ENCODE results near the gene ATP1B3. TPM values are rescaled to one million over a fixed set of nuclear protein-coding genes. Genes with fewer than 3 reads are reported as not detected.
"Not testable (repeated sequence)": the region's sequence is repeated elsewhere in the genome, so short reads cannot be mapped to it uniquely, and the experiment has no call there.

ATP1B3 gene
- total RNA-seq, result 100 to 1,000 TPM; 397 to 503 TPM
- long read RNA-seq, transcript ATP1B3-201 (7 exons, 1,811 nt), result major isoform, 677 of 711 reads
- long read RNA-seq, partial matches to known transcripts, result 8 of 711 reads
- long read RNA-seq, other reads (novel, unspliced or antisense), result 26 of 711 reads

DNA sequence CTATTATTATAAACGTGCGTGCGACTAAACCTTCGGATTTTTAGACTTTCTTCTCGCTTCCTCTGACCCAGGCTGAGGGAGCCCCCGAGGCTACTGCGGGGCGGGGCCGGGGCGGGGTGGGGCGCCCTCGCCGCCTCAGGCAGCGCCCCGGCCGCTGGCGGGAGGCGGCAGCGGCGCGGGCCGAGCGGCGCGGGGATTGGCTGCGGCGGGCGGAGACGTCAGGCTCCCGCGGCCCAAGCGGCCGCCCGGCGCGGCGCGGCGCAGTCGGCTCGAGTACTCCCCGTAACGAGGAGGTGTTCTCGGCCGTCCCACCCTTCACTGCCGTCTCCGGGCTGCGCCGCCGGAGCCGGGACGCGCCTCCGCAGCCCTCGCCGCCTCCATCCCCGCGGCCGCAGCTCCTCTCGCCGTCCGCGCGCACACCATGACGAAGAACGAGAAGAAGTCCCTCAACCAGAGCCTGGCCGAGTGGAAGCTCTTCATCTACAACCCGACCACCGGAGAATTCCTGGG lies at the start of gene ATP1B3:
Gene ATP1B3, plus strand, starts transcription at position 263 of the 510 bp plus-strand sequence. Its CDS starts 159 bp downstream, at position 422.
- intact Hi-C loops (cut with DNase I, micrococcal nuclease), result loop anchor here in 1 of 2 donors (5.0 kb wide), 1 partner anchor 139 kb away; the partner anchor contains the start of gene RNF7
- peak; percentile 85 to 89 for DNase-seq
- ATAC-seq, result peak; percentile 75

DNA sequence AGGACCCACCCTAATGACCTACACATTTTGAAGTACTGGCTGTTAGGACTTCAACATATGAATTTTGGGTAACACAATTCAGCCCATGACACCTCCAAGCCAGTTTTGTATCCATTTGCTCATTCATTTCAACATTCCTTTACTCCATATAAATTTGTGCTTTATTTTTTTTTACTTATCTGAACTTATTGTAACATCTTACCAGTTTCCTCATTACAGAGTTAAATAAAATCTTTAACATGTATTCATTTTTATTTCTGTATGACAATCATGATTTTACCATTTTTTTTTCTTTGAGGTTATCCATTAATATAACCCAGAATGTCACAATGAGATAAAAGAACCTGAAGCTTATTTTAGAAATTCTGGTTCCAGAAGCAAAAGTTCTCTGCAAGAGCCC lies 48.0 kb upstream of the ATP1B3 start:
- DNase-seq, result no peak
- no peak for ATAC-seq
- intact Hi-C loops (cut with DNase I, micrococcal nuclease), result no loop called here

DNA sequence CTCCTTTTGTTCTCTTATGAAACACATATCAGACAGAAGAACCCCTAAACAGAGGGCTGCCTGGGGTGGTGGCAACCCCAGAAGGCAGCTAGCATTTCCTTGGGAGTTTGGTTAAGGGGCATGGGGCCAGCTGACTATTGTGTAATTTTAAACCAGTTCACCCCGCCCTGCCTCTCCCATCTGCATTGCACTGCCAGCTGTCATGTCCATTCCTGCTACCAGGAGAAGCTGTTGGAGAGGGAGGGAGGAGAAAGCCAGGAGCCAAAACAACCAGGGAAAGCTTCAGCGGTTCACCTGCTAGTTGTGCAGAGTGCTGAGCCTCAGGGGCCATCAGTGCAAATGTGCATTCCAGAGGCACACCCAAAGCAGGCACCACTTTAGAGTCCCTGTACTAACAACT lies 47.6 kb upstream of the ATP1B3 start:
- peak; percentile 99 for ATAC-seq
- DNase-seq, result peak; percentile 74 to 79
- intact Hi-C loops (cut with DNase I, micrococcal nuclease), result no loop called here

DNA sequence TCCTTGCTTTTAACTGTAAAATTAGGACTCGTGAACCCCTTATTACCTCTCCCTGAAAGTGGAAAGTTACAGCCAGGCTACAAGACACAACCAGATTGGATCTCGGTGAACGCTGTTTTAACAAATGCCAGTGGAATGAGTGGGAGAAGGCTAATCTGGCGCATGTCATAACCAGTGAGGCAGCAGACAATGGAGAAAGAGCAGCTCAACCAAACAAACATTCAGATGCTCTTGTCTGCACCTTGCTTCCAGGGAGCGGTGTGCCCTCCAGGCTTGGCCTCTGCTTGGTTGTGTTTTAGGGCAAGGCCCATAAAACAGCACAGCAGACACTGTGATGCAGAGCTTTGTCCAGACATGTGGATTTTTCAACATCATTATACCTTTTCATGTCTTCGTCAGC lies 45.9 kb upstream of the ATP1B3 start:
- no peak for ATAC-seq
- no peak for DNase-seq
- intact Hi-C loops (cut with DNase I, micrococcal nuclease), result no loop called here

DNA sequence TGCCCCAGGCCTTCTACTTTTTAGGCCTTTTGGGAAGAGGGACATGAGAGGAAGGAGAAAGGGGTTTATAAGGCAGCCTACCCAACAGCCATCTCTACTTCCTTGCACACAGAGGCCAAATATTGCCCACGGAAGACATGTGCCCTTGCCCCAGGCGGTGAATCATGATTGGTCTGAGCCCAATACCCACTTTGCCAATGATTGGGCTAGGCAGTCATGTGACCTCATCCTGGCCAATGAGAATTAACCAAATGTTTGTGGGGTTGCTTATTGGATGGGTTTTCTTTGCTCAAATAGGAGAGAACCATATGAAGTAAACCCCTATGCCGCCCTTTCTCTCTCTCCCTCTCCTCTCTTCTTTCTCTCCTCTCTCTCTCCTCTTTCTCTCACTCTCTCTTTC lies 42.2 kb upstream of the ATP1B3 start:
- ATAC-seq (no peak), DNase-seq (no peak)
- intact Hi-C loops (cut with DNase I, micrococcal nuclease), result no loop called here

DNA sequence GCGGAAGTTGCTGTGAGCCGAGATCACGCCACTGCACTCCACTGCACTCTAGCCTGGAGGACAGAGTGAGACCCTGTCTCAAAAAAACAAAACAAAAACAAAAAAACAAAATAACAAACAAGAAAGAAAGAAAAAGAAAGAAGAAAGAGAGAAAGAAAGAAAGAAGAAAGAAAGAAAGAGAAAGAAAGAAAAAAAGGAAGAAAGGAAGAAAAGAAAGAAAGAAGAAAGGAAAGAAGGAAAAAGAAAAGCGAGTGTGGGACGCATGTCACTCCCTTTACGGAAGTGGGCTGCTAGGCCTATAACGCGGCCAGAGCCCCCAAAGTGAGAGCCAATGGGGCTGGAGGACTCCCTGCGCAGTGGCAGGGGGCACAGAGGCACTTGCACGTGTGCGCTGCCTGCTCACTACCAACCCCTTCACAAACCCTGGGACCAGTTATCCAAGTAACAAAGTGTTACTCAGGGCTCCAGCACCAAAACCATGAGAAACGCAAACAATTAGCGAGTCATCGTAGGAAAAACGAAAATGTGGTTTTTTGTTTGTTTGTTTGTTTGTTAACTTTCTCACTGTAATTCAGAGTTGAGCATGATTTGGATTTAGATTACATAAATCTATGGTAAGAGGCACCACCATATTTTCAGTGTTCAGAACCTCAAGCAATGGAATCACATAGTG lies 40.8 kb upstream of the ATP1B3 start:
- ATAC-seq, result no peak
- intact Hi-C loops (cut with DNase I, micrococcal nuclease), result no loop called here
- DNase-seq, result no peak

DNA sequence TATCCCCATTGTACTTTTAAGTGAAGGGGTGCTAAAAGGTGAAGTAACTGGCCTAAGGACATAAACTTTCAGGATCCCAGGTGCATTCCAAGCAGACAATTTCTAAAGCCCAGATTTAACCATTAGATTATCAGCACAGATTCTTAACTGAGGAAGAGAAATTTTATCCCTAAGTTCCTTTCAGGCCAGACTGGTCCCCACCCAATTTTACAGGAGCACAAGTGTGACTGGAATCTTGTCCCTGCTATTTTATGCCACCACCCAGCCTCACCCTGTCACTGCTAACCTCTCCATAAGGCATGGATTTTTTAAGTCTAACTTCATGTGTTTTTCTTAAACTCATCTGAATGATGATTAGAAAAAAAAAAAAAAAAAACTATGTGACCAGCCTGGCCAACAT lies 37.1 kb upstream of the ATP1B3 start:
- intact Hi-C loops (cut with DNase I, micrococcal nuclease), result no loop called here
- ATAC-seq, result peak; percentile 51
- no peak for DNase-seq

DNA sequence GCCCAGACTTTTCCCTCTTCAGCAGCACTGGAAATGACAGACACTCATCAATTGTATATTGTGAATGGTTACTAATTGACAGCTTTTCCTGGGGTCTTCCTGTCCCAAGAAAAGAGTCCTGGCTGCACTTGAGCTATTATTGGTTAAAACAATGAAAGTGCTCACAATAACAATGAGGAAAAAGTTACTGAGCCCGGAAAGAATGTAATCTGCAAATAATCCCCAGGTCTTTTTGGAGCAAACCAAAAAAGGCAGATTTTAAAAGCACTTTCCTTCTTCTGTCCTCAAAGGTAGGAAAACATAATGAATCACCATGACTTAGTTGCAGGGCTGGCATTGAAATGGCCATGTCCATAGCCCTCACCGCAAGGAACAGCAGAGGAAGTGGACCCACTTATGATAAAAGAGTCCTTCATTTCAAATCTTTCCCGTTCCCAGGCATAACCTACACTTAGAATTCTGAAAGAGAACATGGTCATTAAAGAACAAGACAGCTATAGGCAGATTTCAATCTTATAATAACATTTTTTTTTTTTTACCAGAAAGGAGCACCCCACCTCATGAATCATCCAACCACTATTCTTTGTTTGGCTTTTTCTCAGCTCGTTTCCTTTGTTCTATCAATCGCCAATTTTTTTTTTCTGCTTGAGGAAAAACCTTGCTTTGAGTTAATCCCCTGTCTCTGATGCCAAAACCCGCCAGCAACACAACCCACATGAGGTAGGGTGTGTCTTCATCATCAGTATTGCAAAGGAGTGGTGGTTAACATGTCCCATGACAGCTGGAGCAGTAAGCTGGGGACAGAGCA lies 35.5 kb upstream of the ATP1B3 start:
- intact Hi-C loops (cut with DNase I, micrococcal nuclease), result no loop called here
- no peak for ATAC-seq
- DNase-seq, result no peak

DNA sequence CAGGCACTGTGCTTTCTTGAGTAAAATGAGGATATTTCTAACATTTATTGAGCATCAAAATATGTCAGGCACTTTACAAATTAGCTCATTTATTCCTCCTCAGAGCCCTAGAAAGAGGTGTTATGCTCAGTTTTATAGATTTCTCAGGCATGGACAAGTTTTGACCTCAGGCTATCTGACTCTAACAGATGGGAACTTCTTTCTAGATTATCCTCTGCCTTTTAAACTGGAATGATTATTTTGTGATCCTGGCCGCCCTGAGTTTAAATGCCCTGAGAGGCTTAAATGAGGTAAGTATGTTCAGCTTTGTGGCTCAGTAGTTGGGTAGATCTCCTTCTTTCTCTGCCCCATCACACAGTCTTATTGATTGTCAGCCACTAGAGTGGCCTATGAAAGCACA lies 32.3 kb upstream of the ATP1B3 start:
- DNase-seq (no peak), ATAC-seq (no peak)
- intact Hi-C loops (cut with DNase I, micrococcal nuclease), result no loop called here

DNA sequence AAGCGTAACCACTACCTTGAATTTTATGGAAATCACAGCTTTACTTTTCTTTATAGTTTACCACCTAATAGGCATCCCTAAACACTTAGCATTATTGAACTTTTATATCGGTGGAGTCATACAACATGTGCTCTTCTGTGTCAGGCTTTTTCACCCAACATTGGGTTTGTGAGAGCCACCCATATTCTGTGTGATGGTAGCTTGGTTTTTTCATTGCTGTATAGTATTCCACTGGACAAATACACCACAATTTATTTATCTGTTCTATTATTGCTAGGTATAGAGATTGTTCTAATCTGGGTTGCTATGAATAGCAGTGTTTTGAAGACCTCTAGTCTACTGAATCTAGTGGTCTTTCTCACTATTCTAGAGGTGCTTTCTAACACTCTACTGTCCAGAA lies 31.6 kb upstream of the ATP1B3 start:
- intact Hi-C loops (cut with DNase I, micrococcal nuclease), result no loop called here
- no peak for DNase-seq
- no peak for ATAC-seq

DNA sequence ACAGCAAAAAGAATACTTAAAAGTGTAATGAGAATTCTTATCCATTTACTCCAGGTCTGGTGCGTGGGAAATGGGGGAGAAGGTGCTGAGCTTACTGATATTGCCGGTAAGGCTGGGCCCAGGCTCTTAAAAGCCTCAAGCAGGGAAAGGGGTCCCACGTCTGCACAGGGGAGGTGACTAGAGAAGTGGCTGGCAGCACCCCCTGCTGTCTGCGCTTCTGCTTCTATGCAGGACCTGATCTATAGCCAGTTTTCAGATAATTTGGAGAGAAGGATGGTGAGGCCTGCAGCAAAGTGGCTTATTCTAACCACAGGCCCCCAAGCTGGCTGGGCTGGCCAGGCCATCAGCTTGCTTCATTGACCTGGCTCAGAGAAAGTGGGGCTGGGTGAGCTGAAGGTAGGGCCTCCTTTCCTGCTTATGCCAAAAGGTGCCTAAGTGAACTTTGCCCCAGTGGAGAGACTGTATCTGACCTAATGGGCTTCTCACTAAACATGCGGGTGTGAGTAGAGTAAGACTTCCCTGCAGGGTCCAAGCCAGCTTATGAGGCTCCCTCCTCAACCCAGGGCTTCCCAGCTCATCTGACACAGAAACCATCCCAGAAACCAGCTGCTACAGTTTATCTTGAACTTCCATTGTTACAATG lies 30.9 kb upstream of the ATP1B3 start:
- DNase-seq, result peak in 1 of 2 donors; percentile 45

DNA sequence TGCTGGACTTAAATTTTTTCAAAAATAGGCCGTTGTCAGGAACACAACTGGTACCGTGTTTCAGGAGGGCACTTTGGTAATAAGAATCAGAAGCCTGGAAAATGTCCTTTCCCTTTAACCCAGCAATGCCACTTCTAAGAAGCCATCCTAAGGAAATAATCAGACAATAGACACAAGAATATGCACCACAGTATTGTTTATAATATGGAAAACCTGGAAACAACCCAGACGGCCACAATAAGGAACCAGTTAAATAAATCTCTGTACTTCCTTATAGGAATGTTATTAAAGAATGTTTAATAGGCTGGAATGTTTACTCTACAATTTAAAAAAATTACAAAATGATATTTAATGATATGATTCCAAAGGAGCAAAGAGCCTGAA lies 30.4 kb upstream of the ATP1B3 start:
- intact Hi-C loops (cut with DNase I, micrococcal nuclease), result no loop called here
- DNase-seq (no peak), ATAC-seq (peak; percentile 91)

More for the DNA sequence above, 30.9 kb upstream of the ATP1B3 start:
- intact Hi-C loops (cut with DNase I, micrococcal nuclease), result no loop called here
- peak; percentile 81 for ATAC-seq

DNA sequence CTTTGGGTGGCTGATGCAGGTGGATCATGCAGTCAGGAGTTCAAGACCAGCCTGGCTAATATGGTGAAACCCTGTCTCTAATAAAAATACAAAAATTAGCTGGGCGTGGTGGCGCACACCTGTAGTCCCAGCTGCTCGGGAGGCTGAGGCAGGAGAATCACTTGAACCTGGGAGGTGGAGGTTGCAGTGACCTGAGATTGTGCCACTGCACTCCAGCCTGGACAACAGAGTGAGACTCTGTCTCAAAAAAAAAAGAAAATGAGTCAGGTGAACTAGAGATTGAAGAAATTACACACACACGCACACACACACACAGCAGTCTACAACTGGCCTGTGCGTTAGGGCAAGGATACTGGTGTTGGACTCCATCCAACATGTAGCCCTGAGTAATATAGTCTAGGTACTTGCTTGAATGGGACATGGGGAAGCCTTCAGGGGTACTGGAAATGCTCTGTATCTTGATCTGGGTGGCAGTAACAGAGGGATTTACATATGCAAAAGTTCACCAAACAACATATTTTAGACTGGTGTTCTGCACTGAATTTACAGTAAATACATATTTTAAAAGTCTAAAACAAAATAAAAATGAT lies 28.2 kb upstream of the ATP1B3 start:
- intact Hi-C loops (cut with DNase I, micrococcal nuclease); DNase-seq; ATAC-seq: not testable (repeated sequence)

DNA sequence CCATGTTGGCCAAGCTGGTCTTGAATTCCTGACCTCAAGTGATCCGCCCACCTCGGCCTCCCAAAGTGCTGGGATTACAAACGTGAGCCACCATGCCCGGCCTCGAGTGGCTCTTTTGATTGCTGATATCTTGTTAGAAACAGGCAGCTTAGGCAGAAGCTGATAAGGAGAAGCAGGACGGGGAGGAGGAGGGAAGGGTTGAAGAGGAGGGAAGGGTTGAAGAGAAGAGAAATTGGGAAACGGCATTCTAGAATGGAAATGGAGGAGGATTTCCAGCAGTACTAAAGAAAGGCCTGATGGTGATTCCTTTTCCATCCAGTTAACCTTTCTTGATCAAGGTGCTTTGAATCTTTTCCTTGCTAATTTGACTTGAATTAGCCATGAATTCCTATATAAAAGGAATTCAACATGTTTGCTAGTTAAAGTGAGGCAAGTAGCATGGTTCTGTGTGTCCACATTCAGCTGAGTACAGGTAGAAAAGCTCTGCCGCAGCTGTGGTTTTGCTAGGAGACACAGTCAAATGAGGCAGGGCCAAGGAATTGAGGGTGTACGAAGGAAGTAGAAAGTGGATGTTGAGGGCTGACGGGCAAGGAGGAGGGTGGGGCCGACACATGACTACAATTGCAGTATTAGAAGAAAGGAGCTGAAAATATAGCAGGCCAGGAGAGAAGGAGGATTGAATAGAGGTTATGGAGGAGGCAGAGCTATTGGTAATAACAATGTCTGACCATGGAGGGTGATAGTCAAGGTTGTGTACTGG lies 27.2 kb upstream of the ATP1B3 start:
- ATAC-seq, result no peak
- no peak for DNase-seq
- intact Hi-C loops (cut with DNase I, micrococcal nuclease), result no loop called here

DNA sequence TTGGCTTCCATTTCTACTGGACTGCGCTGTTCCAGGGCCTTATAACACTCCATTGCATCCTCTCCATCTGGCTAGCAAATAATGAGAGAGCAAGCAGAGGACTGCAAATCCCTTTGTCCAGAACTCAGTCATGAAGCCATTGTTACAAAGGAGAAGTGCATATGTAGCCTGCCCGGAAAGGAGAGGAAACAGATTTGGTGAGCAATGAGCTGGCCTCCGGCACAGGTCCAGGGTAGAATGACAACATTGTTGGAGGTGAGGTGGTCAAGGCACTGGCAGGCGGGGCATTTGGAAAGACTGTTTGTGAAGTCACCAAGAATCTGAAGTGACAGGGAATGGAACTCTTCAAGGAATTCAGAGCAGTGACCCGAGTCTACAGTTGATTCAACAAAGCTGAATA lies 25.0 kb upstream of the ATP1B3 start:
- DNase-seq, result no peak
- no peak for ATAC-seq
- intact Hi-C loops (cut with DNase I, micrococcal nuclease), result no loop called here

DNA sequence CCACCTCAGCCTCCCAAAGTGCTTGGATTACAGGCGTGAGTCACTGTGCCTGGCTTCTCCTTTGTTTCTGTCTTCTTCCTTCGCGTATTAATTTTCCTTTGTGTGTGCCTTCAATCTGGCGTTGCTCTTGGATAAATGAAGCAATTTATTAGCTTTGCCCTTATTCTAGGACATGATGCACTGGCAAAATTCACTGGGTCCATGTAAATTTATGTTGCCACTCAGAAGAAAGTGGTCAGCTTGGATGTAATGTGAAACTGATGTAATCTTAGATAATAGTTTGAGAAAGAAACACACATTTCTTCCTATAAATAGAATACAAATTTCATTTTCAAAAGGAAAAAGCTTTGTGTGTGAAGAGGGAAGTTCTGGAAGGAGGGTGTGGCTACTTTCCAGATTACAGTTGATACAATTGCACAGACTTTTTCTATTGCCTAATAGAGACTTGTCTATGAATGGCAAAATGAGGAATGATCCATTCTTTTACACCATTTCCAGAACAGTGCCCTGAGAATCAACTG lies 23.3 kb upstream of the ATP1B3 start:
- ATAC-seq (peak; percentile 74), DNase-seq (no peak)
- intact Hi-C loops (cut with DNase I, micrococcal nuclease), result no loop called here

DNA sequence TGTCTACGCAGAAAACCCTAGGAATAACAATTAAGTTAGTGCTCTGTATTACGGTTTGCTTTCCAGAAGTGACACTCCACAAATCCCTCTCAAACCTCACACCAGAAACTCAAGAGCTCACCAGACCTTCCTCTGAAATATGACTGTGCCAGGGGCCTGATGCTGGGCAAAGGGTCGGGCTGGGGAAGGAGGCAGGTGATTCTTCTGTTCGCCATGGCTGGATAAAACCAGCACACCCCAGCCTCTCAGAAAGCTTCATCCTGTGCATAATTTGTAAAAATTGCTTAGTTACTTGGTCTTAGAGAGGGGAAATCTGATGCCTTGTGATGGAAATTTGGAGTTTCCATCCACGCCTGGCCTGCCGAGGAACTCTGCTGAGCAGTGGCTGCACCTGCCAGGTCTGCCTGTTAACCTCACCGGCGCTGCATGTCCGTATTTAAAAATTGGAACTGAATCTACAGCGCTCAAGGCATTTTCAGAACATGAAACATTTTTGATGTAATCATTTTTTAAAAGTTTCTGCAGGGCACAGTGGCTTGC lies 22.7 kb upstream of the ATP1B3 start:
- ATAC-seq (peak; percentile 4), DNase-seq (no peak)
- intact Hi-C loops (cut with DNase I, micrococcal nuclease), result no loop called here

DNA sequence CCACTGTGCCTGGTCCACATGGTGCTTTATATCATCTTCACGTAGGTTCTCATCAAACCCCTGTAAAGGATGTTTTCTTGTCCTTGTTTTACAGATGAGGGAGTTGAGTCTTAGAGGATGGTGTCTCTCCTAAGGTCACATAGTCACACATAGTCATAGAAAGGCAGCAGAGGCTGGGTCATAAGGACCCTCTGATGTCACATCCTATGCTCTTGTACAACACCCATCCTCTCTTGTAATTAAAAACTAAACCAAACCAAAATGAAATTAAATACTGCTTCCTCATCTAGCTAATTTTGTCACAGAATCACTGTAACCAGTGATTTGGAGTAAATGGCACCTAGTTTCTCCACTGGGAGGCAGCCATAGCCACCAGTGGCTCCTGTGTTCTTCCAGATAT lies 21.8 kb upstream of the ATP1B3 start:
- intact Hi-C loops (cut with DNase I, micrococcal nuclease), result no loop called here
- ATAC-seq (no peak), DNase-seq (no peak)
